Thymus (tissue), 11 donors: Measurements from ENCODE around the gene KLK2. TPM values are rescaled to one million over a fixed set of nuclear protein-coding genes. Genes with fewer than 3 reads are reported as not detected.
"Not testable (repeated sequence)": the region's sequence is repeated elsewhere in the genome, so short reads cannot be mapped to it uniquely, and the experiment has no call there.

ENCODE experiments used
- DNase-seq, 9 donors: peaks; one replicate each; pipeline ENCODE4 v3.0.0-alpha.2; 2013; ENCODE audit warnings: low spot score in 9 of 9, low read depth in 6 of 9, missing footprints in 1 of 9
- H3K27ac ChIP-seq, 2 donors: one replicate each; pipeline ENCODE4 v1.5.1; 2013; ENCODE audit warnings: control low read depth in 1 of 2, low read depth in 1 of 2, low read length in 1 of 2, mild to moderate bottlenecking in 1 of 2, moderate library complexity in 1 of 2
- H3K27me3 ChIP-seq, 2 donors: one replicate each; pipeline ENCODE4 v1.5.1; 2013; ENCODE audit warnings: low read length in 1 of 2; ENCODE audit not compliant: control insufficient read depth in 2 of 2, insufficient read depth in 1 of 2
- H3K36me3 ChIP-seq, 2 donors: one replicate each; pipeline ENCODE4 v1.5.1; 2013; ENCODE audit warnings: low read length in 1 of 2, mild to moderate bottlenecking in 1 of 2, moderate library complexity in 1 of 2; ENCODE audit not compliant: control insufficient read depth in 2 of 2, insufficient read depth in 2 of 2
- H3K4me1 ChIP-seq, 2 donors: one replicate each; pipeline ENCODE4 v1.5.1; 2013; ENCODE audit warnings: low read length in 2 of 2; ENCODE audit not compliant: control insufficient read depth in 2 of 2, insufficient read depth in 2 of 2
- H3K4me3 ChIP-seq, 2 donors: one replicate each; pipeline ENCODE4 v1.5.1; 2013; ENCODE audit warnings: low read length in 2 of 2, control low read depth in 1 of 2, mild to moderate bottlenecking in 1 of 2
- H3K9me3 ChIP-seq, 2 donors: one replicate each; pipeline ENCODE4 v1.5.1; 2013; ENCODE audit warnings: low read length in 1 of 2, mild to moderate bottlenecking in 1 of 2; ENCODE audit not compliant: control insufficient read depth in 2 of 2, insufficient read depth in 1 of 2
- WGBS: extraction: QIAGEN DNeasy Blood & Tissue Kit; methylation state at CpG from one replicate; pipeline ENCODE4 v1.1.7; 2013; 5-methylcytosine and 5-hydroxymethylcytosine counted together
- polyA plus RNA-seq: library from polyadenylated mRNA; stranded (reverse); fragments of 200-250 nt; gene quantifications from one replicate; pipeline ENCODE4 v1.2.3, GENCODE V29; 2013
- total RNA-seq: library from RNA; stranded (reverse); fragments of 120-200 nt; gene quantifications from one replicate; pipeline ENCODE4 v1.2.4, GENCODE V29; 2013
- donor health status: healthy.

KLK2 gene
- total and polyA plus RNA-seq, 2 donors: under 0.01 to 0.50 TPM

DNA sequence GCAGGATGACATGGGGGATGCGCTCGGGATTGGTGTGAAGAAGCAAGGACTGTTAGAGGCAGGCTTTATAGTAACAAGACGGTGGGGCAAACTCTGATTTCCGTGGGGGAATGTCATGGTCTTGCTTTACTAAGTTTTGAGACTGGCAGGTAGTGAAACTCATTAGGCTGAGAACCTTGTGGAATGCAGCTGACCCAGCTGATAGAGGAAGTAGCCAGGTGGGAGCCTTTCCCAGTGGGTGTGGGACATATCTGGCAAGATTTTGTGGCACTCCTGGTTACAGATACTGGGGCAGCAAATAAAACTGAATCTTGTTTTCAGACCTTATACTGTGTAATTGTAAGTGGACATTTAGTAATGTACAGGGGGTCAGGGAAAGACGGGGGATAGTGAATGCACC lies 7.0 kb downstream of the KLK2 start:
- Histone ChIP-seq H3K4me1 (no peaks in the 10 kb centered on the region), H3K27ac (no peak overlapping the region), H3K36me3 (no peaks in the 10 kb centered on the region), H3K4me3 (no peak overlapping the region), H3K9me3 (no peaks in the 10 kb centered on the region), H3K27me3 (peaks cover 0 to 8% of the 10 kb centered on the region in 2 donors)
- DNase-seq: no peak
- 86% methylated on average over 5 of the region's 5 CpGs for WGBS

DNA sequence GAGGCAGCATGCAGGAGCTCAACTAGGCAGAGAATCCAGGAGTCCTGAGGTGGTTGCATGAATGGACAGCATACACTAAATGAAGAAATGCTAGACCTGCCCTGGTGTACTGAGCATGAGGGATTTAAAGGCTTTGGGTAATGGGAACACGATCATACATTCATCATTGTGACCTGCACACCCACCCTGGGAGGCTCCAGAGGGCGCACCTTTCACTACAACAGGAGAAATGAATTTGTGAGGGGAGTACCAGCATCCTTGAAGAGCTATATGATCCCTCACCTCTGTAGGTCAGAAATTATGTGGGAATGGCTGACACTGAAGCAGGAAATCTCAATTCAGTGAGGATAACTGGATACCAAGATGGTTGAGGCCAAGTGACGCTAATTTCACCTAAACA lies 8.9 kb downstream of the KLK2 start:
- WGBS: 63% methylated on average over 3 of the region's 3 CpGs
- DNase-seq: no peak
- Histone ChIP-seq H3K36me3 (no peaks in the 10 kb centered on the region), H3K27me3 (peaks cover 0 to 4% of the 10 kb centered on the region in 2 donors), H3K27ac (no peak overlapping the region), H3K4me3 (no peak overlapping the region), H3K4me1 (no peaks in the 10 kb centered on the region), H3K9me3 (no peaks in the 10 kb centered on the region)

DNA sequence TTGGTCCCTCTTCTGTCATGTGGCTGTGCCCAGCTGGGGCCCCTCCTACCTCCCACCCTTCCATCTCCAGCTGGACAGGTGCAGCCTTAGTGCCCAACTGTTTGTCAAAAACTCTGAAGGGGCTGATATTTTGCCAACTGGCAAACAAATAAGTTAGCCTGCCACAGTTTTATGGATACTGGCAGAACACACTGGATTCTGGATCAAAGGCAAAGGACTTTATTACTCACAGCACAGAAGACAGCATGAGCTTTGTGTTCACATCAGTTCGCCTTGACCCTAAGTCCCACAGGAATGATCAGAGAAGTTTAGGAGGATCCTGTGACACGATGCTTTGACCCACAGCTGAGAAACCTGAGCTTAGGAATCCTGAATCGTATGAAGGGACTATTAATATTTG lies 16.4 kb downstream of the KLK2 start:
- no peak for DNase-seq
- no peaks in the 10 kb centered on the region for H3K4me1 ChIP-seq
- H3K4me3 ChIP-seq: no peak overlapping the region
- WGBS: 65% methylated on average over 3 of the region's 3 CpGs
- H3K27ac ChIP-seq: no peak overlapping the region
- H3K27me3 ChIP-seq: no peaks in the 10 kb centered on the region
- H3K36me3 ChIP-seq: no peaks in the 10 kb centered on the region
- no peaks in the 10 kb centered on the region for H3K9me3 ChIP-seq

DNA sequence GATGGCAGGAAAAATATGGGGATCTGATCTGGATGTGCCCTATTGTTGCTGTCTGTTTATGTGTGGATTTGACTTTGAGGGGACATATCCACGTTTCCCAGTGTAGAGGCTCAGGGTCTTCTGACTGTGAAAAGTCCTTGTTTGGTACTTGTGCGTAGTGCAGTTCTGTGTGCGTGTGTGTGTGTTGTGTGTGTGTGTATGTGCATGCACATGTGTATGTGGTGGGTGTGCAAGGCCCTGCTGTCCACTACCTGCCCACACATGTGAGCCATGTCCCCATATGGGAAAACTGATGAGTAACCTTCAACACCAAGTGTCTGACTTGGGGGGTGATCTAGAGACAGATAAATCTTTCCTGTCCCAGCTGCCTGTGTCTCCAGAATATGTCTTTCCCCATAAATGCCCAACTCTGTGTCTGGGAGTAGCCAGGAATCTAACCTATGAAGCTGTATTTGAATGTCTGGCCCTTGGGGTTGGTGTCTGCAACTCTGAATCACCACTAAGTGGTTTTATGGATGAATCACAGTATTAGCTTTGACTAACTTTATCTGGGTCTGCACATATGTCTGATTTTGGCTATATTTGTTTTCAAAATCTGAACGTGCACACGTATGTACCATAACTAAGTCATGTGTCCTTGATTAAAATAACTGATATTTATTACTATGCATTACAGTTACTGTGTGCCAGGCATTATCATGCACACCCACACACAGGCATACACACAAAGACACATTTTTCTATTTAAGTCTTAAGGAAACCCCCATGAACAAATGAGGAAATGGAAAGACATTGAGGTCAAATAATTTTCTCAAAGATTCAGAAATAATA lies 17.4 kb downstream of the KLK2 start:
- Histone ChIP-seq H3K4me3 (no peak overlapping the region), H3K9me3 (peaks cover 0 to 1% of the 10 kb centered on the region in 2 donors), H3K27me3 (no peaks in the 10 kb centered on the region), H3K27ac (no peak overlapping the region), H3K36me3 (no peaks in the 10 kb centered on the region), H3K4me1 (no peaks in the 10 kb centered on the region)
- no peak for DNase-seq
- WGBS: 48% methylated on average over 5 of the region's 5 CpGs

DNA sequence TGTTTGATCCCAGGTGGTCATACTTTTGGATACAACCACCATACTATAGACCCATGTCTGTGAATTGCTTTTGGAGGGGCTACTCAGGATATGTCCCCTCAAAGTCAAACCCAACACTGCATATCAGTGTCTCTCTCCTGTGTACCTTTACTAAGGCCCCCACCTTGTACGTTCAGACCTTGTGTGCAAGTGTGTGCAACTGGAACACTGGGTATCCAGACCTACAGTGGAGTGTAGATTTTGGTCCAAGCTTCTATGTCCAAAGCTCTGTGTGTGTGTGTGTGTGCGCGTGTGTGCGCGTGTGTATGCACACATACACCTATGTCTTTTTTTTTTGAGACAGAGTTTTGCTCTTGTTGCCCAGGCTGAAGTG lies 18.0 kb downstream of the KLK2 start:
- Histone ChIP-seq H3K27me3 (no peaks in the 10 kb centered on the region), H3K27ac (no peak overlapping the region), H3K4me3 (no peak overlapping the region), H3K9me3 (peaks cover 0 to 1% of the 10 kb centered on the region in 2 donors), H3K36me3 (no peaks in the 10 kb centered on the region), H3K4me1 (no peaks in the 10 kb centered on the region)
- no peak for DNase-seq
- WGBS: 84% methylated on average over 5 of the region's 5 CpGs

DNA sequence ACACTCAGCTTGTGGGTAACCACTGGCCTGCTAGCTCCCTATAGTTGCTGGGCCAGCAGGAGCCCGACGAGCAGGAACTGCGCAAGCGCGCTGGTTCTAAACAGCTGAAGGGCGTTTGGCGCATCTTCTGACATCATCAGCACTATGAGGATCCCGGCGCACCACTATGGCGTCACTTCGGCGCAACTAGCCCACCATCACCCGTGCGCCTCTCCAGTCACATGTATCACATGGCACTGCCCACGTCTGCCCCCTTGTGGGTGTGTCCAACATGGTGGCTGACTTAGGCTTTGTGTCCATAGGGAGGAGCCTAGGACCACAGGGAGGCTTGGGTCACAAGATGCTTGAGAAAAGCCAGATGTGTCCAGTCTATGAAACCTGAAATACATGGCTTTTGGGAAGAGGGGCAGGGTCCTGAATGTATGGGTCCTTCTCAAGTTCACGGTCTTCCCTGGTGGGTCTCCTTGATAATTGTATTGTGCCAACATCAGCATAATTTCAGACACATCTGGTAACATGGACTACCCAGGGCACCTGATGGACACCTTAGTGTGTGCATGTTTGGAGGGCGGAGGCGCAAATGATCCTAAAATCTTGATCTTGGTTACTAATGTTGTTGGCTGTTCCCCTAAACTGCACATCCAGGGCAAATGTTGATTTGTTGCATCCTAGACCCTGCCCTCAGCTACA lies 20.0 kb downstream of the KLK2 start:
- no peaks in the 10 kb centered on the region for H3K27me3 ChIP-seq
- no peaks in the 10 kb centered on the region for H3K36me3 ChIP-seq
- no peak for DNase-seq
- H3K9me3 ChIP-seq: peaks cover 0 to 1% of the 10 kb centered on the region in 2 donors
- no peaks in the 10 kb centered on the region for H3K4me1 ChIP-seq
- WGBS: 91% methylated on average over 18 of the region's 18 CpGs
- no peak overlapping the region for H3K27ac ChIP-seq
- H3K4me3 ChIP-seq: no peak overlapping the region

DNA sequence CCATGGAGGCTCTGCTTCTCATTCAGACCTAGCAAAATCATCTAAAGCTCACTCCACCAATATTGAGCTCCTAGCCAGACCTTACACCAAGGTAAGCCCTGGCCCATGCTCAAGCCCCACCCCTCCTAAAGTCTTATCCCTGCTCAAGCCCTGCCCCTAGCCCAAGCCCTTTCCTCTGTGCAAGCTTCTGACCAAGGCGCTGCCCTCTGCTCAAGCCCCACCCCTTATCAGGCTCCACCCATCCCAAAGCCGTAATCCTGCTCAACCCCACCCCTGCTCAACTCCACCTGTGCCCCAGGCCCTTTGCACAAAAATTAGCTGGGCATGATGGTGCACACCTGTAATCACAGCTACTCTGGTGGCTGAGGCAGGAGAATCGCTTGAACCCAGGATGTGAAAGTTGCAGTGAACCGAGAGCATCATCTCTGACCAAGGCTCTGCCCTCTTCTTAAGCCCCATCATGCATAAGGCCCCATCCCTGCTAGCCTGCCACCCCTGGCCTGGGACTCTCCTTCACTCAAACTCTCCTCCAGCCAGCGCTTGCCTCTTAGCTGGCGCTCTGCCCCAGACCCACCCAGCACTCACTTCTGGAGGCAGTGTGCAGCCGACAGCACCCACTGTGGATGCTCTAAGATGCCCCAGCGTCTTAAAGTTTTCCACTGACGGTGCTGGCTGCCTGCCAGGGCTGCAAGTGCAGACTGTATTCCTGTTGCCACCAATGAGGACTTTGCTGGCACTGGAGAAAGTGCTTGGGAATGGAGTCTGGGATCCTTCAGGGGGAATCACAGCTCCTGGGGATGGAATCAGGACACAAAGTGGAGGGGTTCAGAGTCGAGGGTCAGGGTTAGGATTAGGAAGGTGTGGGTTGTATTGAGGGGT lies 21.5 kb downstream of the KLK2 start:
- Histone ChIP-seq H3K4me1 (no peaks in the 10 kb centered on the region), H3K36me3 (no peaks in the 10 kb centered on the region), H3K4me3 (no peak overlapping the region), H3K9me3 (peaks cover 0 to 1% of the 10 kb centered on the region in 2 donors), H3K27me3 (no peaks in the 10 kb centered on the region), H3K27ac (no peak overlapping the region)
- DNase-seq: no peak
- 78% methylated on average over 10 of the region's 10 CpGs for WGBS

DNA sequence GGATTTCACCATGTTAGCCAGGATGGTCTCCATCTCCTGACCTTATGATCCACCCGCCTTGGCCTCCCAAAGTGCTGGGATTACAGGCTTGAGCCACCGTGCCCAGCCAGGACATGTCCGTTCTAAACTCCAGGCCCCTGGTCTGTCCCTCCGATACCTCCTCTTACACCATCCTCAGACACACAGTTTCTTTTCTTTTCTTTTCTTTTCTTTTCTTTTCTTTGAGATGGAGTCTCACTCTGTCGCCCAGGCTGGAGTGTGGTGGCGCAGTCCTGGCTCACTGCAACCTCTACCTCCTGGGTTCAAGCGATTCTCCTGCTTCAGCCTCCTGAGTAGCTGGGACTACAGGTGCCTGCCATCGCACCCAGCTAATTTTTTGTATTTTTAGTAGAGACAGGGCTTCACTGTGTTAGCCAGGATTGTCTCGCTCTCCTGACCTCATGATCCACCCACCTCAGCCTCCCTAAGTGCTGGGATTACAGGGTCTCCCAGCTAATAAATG lies 22.9 kb downstream of the KLK2 start:
- H3K9me3 ChIP-seq, DNase-seq, H3K27me3 ChIP-seq, H3K4me3 ChIP-seq, H3K4me1 ChIP-seq, H3K27ac ChIP-seq, H3K36me3 ChIP-seq: not testable (repeated sequence)
- WGBS: 92% methylated on average over 9 of the region's 9 CpGs
